ENCODE measurements around the gene RNF41. TPM values are rescaled to one million over a fixed set of nuclear protein-coding genes. Genes with fewer than 3 reads are reported as not detected.

RNF41 gene
- polyA plus RNA-seq, 1 of the 3 experiments (the other 2 are of a cell fraction): 127 TPM

DNA sequence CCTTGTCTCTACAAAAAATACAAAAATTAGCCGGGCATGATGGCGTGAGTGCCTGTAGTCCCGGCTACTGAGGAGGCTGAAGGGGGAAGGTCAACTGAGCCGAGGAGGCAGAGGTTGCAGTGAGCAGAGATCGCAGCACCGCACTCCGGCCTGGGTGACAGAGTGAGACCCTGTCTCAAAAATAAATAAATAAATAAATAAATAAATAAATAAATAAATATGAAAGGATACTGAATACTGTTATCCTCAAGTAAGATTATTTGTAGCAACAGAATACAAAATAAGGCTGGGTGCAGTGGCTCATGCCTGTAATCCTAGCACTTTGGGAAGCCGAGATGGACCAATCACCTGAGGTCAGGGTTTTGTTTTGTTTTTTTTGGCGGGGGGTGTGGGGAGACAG is 1.9 kb downstream of the RNF41 start:
- no peak overlapping the region for H2AFZ ChIP-seq (ENCODE audit: low read depth)
- no peaks in the 10 kb centered on the region for H3K27me3 ChIP-seq (ENCODE audit: insufficient read depth)
- H3K36me3 ChIP-seq (replicated peaks in 1 of 2; ENCODE audit: control insufficient read depth in 1 of 2, insufficient read depth in 2 of 2, low read length in 1 of 2): peaks cover 9 to 10% of the 10 kb centered on the region in 2 experiments
- H4K20me1 ChIP-seq (ENCODE audit: insufficient read depth): no peaks in the 10 kb centered on the region
- no peak for TF ChIP-seq NRF1 (IDR thresholded peaks at IDR 0.05; ENCODE audit: low read depth, low read length)
- TF ChIP-seq, protein P1, sequence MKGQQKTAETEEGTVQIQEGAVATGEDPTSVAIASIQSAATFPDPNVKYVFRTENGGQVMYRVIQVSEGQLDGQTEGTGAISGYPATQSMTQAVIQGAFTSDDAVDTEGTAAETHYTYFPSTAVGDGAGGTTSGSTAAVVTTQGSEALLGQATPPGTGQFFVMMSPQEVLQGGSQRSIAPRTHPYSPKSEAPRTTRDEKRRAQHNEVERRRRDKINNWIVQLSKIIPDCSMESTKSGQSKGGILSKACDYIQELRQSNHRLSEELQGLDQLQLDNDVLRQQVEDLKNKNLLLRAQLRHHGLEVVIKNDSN (IDR thresholded peaks at IDR 0.05; ENCODE audit: borderline replicate concordance, low read depth): no peak
- TF ChIP-seq EZH2phosphoT487 (IDR thresholded peaks at IDR 0.05; ENCODE audit: borderline replicate concordance, low read depth): no peak
- TF ChIP-seq RXRA (IDR thresholded peaks at IDR 0.05; ENCODE audit: borderline replicate concordance, low read depth): no peak
- no peak for TF ChIP-seq RCOR1 (IDR thresholded peaks at IDR 0.05; ENCODE audit: low read length)
- no peak for TF ChIP-seq SMC3 (IDR thresholded peaks at IDR 0.05; ENCODE audit: low read depth, low read length)
- peak overlapping the region; percentile 80 for H3K4me2 ChIP-seq
- peaks cover 8 to 16% of the 10 kb centered on the region in 2 experiments; a peak in 2 of 4 replicates for H3K4me1 ChIP-seq (ENCODE audit: control insufficient read depth in 1 of 2, insufficient read depth in 2 of 2, low read depth in 1 of 2, low read length in 1 of 2)
- DNase-seq: no peak
- peak overlapping the region in 1 of 2 experiments; percentile 85; a peak in 1 of 4 replicates for H3K4me3 ChIP-seq (ENCODE audit: low read depth in 2 of 2, low read length in 1 of 2)
- peaks cover 22% of the 10 kb centered on the region for H3F3A ChIP-seq (replicated peaks; ENCODE audit: insufficient read depth)
- ChIA-PET CTCF (interaction anchor here (1.4 to 4.1 kb wide), 4 partner anchors 13 to 245 kb away, joined by 4 to 47 read pairs (median 32); partner anchors contain the start of genes ANKRD52 and SMARCC2), POLR2A (interaction anchor here (3.0 kb wide), 1 partner anchor 12 kb away, joined by 23 read pairs; no protein-coding TSS in a partner anchor)
- peaks cover 62% of the 10 kb centered on the region for H3K79me2 ChIP-seq (ENCODE audit: insufficient read depth)
- H3K27ac ChIP-seq (ENCODE audit: low read depth in 2 of 2, low read length in 1 of 2): peak overlapping the region in 1 of 2 experiments; percentile 98; a peak in 2 of 4 replicates
- H3K9ac ChIP-seq: 0 out of 2 replicates have a peak overlapping the region, but pooled peaks have one; percentile 96
- 98% methylated on average over 9 of the region's 9 CpGs for WGBS (ENCODE audit: low lambda C conversion rate)
- H3K9me3 ChIP-seq: no peaks in the 10 kb centered on the region
- H3K9me2 ChIP-seq: no peaks in the 10 kb centered on the region

DNA sequence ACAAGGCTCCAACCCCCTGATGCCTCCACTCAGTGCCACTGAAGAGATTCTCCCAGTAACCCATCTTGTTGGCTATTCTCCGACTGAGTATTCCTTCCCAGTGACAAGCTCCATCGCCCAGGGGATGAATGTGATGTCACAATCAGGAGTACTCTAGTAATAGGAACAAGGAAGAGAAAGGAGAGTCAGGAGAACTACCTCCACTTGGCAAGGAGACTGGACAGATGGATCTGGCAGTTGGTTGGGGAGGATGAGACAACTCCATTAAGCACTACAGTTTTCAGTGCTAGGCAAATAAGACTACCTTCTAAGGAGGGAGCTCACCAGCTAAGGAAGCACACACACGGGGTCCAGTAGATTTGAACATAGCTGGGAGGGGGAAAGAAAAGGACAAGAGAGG is 5.3 kb downstream of the RNF41 start:
- peaks cover 34 to 39% of the 10 kb centered on the region in 2 experiments for H3K36me3 ChIP-seq (replicated peaks in 1 of 2; ENCODE audit: control insufficient read depth in 1 of 2, insufficient read depth in 2 of 2, low read length in 1 of 2)
- H3K9ac ChIP-seq: no peak overlapping the region
- DNase-seq: no peak
- H3K27me3 ChIP-seq (ENCODE audit: insufficient read depth): no peaks in the 10 kb centered on the region
- H2AFZ ChIP-seq (ENCODE audit: low read depth): no peak overlapping the region
- TF ChIP-seq NFIC (IDR thresholded peaks at IDR 0.05; ENCODE audit: borderline replicate concordance) (no peak), FOSL2 (IDR thresholded peaks at IDR 0.05; ENCODE audit: borderline replicate concordance, low read depth) (no peak), MEF2A (IDR thresholded peaks at IDR 0.05; ENCODE audit: borderline replicate concordance, low read depth) (no peak), GABPA (IDR thresholded peaks at IDR 0.05; ENCODE audit: low read depth) (no peak), CHD2 (IDR thresholded peaks at IDR 0.05; ENCODE audit: low read length, partially characterized antibody) (no peak)
- TF ChIP-seq, protein P2, sequence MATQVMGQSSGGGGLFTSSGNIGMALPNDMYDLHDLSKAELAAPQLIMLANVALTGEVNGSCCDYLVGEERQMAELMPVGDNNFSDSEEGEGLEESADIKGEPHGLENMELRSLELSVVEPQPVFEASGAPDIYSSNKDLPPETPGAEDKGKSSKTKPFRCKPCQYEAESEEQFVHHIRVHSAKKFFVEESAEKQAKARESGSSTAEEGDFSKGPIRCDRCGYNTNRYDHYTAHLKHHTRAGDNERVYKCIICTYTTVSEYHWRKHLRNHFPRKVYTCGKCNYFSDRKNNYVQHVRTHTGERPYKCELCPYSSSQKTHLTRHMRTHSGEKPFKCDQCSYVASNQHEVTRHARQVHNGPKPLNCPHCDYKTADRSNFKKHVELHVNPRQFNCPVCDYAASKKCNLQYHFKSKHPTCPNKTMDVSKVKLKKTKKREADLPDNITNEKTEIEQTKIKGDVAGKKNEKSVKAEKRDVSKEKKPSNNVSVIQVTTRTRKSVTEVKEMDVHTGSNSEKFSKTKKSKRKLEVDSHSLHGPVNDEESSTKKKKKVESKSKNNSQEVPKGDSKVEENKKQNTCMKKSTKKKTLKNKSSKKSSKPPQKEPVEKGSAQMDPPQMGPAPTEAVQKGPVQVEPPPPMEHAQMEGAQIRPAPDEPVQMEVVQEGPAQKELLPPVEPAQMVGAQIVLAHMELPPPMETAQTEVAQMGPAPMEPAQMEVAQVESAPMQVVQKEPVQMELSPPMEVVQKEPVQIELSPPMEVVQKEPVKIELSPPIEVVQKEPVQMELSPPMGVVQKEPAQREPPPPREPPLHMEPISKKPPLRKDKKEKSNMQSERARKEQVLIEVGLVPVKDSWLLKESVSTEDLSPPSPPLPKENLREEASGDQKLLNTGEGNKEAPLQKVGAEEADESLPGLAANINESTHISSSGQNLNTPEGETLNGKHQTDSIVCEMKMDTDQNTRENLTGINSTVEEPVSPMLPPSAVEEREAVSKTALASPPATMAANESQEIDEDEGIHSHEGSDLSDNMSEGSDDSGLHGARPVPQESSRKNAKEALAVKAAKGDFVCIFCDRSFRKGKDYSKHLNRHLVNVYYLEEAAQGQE (IDR thresholded peaks at IDR 0.05; ENCODE audit: low read depth, low read length): no peak
- H3K4me2 ChIP-seq: no peak overlapping the region
- 100% methylated on average over 3 of the region's 3 CpGs for WGBS (ENCODE audit: low lambda C conversion rate)
- no peak overlapping the region for H3K27ac ChIP-seq (ENCODE audit: low read depth in 2 of 2, low read length in 1 of 2)
- peaks cover 80% of the 10 kb centered on the region for H3K79me2 ChIP-seq (ENCODE audit: insufficient read depth)
- H3K4me3 ChIP-seq (ENCODE audit: low read depth in 2 of 2, low read length in 1 of 2): no peak overlapping the region
- no peaks in the 10 kb centered on the region for H3K9me2 ChIP-seq
- POLR2A ChIA-PET: no interaction called here
- H4K20me1 ChIP-seq (ENCODE audit: insufficient read depth): no peaks in the 10 kb centered on the region
- H3K4me1 ChIP-seq (ENCODE audit: control insufficient read depth in 1 of 2, insufficient read depth in 2 of 2, low read depth in 1 of 2, low read length in 1 of 2): peaks cover 0 to 10% of the 10 kb centered on the region in 2 experiments; a peak in 1 of 4 replicates
- H3F3A ChIP-seq (replicated peaks; ENCODE audit: insufficient read depth): peaks cover 8% of the 10 kb centered on the region
- CTCF ChIA-PET: interaction anchor here (1.0 to 1.6 kb wide), 5 partner anchors 10 to 50 kb away, joined by 3 to 6 read pairs (median 3); partner anchors contain the start of gene SMARCC2
- no peaks in the 10 kb centered on the region for H3K9me3 ChIP-seq
